ENCODE measurements around the gene MED28. TPM values are rescaled to one million over a fixed set of nuclear protein-coding genes. Genes with fewer than 3 reads are reported as not detected.
"Not testable (repeated sequence)": the region's sequence is repeated elsewhere in the genome, so short reads cannot be mapped to it uniquely, and the experiment has no call there.

MED28 gene
- total RNA-seq, 1 donor from 2014 or later = 30.7 TPM

DNA sequence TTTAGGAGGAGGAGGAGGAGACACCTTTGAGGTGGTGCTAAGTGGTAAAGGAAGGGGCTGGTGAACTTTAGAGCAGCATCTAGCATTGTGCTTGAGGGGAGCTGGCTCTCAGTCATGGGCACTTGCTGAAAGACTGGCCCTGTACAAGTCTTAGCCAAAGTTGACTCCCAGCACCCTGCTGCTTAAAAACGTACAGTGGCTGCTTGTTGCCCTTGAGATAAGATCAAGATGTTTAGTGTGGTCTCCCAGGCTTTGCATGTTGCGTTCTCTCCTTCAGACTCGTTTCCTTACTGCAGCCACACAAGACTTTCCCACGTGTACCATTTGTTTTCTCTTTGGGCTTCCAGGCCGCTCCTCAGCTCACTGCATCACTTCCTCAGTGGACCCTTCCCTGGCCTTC, 1.8 kb downstream of the MED28 start:
- no peak for DNase-seq (ENCODE audit: low spot score)

- no peak for DNase-seq (ENCODE audit: low spot score)
Observed at GRCh38 chr4:17618926-17619325, 4.5 kb downstream of the MED28 start.

DNA sequence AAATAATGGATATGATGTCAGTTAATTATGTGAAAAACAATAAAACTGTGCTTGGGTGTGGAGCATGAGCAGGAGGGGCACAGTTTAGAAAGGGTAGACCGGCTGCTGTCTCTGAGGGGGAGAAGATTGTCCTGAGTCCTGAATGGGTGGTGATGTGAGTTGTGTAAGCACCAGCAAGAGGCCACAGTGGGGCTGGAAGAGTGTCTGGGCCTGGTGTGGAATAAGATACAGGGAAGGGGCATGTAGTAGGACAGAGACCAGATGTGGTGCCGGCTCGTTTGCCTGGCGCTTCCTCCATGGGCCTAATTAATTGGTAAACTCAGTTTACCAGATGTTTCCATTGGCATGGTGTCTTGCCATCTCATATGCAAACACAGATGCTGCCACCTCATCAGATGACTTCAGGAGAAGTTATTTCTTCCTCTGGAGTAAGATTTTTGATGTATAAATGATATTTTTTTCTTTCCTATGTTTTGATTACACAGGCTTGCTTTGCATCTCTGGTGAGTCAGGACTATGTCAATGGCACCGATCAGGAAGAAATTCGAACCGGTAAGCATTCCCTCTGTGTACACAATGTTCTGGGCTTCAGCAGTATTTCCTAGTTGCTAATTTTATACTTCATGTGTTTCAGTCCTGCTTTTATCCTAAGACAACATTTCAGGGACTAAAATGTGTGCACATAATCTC, 5.1 kb downstream of the MED28 start:
- DNase-seq (ENCODE audit: low spot score) = no peak

DNA sequence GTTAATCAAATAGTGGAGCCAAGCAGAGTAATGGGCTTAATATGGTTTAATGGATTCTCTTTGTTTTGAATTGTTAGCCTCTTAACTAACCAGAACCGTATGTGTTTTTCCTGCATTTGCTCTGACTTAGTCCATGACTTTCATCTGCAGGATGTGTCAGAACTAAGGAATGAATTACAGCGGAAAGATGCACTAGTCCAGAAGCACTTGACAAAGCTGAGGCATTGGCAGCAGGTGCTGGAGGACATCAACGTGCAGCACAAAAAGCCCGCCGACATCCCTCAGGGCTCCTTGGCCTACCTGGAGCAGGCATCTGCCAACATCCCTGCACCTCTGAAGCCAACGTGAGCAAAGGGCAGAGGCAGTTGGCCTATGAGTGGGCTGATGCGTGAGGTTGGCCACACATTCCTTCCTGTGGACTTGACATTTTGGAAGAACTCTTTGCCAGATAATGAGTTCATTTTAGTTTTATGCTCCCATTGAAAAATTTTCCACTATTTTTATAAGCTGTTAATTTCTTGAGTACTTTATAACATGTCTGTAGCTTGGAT, 9.1 kb downstream of the MED28 start:
- DNase-seq (ENCODE audit: low spot score) = no peak

DNA sequence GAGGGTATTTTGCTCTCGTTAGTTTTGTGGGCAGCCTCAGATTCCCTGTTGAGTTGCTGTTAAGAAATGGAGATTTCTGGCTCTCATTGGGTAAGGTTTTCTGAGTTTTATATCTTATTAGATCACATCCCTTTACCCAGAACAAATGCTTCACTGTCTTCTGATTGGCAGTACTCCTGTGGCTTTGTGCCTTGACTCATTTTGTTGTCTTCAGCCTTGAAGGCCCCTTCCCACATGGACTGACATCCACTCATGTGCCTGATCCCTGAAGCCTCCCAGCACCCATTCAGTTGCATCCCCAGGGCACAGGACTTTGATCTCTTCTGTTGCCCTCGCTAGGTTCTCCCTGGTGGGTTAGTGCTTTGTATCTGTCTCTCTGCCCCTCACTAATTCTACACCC, 10.4 kb downstream of the MED28 start:
- DNase-seq (ENCODE audit: low spot score) = no peak

DNA sequence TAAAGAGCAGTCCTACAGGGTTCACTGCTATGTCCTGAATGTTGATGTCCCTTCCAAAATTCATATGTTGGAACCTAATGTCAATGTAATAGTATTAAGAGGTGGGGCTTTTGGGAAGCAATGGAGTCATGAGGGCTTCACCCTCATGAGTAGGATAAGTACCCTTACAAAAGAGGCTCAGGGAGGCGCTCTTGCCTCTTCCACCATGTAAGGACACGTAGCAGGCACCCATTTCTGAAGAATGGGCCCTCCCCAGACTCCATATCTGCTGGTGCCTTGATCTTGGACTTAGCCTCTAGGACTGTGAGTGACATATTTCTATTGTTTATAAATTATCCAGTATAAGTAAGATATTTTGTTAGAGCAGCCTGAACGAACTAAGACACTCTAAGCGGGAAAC, 15.8 kb downstream of the MED28 start:
- no peak for DNase-seq (ENCODE audit: low spot score)

DNA sequence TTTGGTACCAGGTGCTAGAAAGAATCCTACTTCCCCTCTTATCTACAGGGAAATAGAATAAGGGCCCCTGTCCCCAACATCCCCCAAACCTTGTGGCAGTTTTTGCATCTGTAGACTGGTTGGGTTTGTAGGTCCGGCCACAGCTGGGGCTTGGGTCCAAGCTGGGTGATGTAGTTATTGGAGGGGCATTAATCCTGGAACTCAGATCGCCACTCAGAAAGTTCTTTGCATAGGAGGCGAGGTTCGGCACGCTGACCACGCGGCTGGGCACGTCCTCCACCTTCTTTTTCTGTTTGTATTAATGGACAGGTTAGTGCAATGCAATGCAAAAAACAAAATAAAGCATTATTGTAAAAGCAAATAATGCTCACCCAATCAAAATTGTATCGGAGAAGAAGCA, 19.2 kb downstream of the MED28 start:
- peak; percentile 51 for DNase-seq (ENCODE audit: low spot score)

GRCh38 chr4:17635056-17635455, 20.6 kb downstream of the MED28 start:
- DNase-seq (ENCODE audit: low spot score) = no peak

GRCh38 chr4:17636341-17636695, 21.9 kb downstream of the MED28 start:
- DNase-seq (ENCODE audit: low spot score) = peak; percentile 87

DNA sequence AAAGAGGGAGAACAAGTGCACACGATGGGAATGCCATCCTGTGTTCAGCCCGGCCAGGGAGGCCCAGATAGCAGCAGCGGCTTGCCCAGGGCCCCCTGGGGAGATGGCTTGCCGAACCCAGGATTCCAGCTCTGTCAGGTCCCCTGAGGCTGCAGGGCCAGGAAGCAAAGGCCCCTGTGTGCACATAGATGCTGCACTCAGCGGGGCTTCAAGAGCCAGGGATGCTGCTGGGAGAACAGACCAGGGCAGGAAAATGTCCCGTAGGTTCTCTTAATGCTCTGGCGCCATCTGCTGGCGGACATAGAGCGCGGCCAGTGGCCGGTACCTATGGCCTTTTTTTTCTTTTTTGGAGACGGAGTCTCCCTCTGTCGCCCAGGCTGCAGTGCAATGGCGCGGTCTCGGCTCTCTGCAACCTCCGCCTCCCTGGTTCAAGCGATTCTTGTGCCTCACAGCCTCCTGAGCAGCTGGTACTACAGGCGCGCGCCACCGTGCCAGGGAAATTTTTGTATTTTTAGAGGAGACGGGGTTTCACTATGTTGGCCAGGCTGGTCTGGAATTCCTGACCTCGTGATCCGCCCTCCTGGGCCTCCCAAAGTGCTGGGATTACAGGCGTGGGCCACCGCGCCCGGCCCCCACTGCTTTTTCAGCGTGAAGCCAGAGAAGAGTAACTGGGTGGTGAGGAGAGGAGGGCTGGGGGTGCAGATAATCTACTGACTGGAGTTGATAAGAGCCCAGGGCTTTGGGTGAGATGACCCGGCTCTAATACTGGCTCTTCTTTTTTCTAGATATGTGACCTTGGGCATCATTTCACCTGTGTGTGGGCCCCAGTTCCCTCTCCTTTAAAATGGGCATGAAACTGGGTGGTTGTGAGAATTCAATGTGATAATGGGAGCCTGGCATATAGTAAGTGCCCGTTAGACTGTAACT, 22.5 kb downstream of the MED28 start:
- DNase-seq (ENCODE audit: low spot score) = peak; percentile 90

- DNase-seq (ENCODE audit: low spot score) = peak; percentile 79
Observed at GRCh38 chr4:17639136-17639535, 24.7 kb downstream of the MED28 start.

- DNase-seq (ENCODE audit: low spot score) = no peak
Observed at GRCh38 chr4:17642398-17642783, 27.9 kb downstream of the MED28 start.

- no peak for DNase-seq (ENCODE audit: low spot score)
Observed at GRCh38 chr4:17646693-17647092, 32.3 kb downstream of the MED28 start.

- no peak for DNase-seq (ENCODE audit: low spot score)
Observed at GRCh38 chr4:17647176-17647806, 32.9 kb downstream of the MED28 start.

GRCh38 chr4:17647927-17648326, 33.5 kb downstream of the MED28 start:
- no peak for DNase-seq (ENCODE audit: low spot score)

DNA sequence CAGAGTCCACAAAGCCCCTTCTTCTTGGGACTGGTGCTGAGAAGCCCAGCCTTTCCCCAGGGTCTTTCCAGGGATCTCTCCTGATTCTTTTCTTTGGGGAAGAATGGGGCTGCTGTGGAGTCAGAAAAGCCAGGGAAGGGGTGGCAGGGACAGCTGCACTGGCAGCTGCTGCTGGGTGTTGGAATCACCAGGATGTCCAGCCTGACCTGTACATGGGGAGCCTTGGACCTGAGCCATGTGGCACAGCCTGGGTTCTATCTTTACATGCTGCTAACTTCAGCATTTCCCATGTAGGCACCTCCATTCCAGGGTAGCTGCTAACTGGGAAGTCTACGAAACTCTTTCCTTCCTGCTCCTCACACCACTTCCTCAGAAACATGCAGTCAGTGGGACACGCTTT, 36.0 kb downstream of the MED28 start:
- no peak for DNase-seq (ENCODE audit: low spot score)

DNA sequence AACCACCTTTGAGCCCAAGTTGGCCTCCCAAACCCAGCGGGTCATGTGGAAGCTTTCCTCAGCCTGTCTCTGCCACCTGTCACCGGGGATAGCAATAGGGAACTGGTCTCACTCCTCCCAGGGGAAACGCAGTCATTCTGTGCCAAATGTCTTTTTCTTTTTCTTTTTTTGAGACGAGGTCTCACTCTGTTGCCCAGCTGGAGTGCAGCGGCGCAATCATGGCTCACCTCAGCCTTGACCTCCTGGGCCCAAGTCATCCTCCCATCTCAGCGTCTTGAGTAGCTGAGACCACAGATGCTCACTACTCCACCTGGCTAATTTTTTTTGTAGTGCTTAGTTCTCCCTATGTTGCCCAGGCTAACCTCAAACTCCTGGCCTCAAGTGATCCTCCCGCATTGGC, 40.3 kb downstream of the MED28 start:
- no peak for DNase-seq (ENCODE audit: low spot score)

DNA sequence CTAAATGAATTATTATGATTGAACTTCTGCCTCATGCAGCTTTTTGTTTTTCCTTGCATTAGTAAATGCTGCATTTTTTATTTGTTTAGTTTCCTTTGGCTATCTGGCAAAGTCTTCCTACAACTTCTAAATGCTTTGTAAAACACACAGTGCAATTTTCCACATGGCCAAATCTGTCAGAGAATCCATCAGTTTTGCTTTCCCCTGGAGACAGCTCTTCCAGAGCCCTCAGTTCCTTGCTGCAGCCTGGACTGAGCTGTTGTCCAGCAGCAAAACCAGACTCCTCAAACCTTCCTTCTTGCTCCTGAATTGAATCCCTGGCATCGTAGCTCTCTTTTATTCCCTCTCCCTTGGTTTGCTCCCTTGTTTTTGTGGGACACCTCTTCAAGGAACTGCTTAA, 42.6 kb downstream of the MED28 start:
- DNase-seq (ENCODE audit: low spot score) = no peak

DNA sequence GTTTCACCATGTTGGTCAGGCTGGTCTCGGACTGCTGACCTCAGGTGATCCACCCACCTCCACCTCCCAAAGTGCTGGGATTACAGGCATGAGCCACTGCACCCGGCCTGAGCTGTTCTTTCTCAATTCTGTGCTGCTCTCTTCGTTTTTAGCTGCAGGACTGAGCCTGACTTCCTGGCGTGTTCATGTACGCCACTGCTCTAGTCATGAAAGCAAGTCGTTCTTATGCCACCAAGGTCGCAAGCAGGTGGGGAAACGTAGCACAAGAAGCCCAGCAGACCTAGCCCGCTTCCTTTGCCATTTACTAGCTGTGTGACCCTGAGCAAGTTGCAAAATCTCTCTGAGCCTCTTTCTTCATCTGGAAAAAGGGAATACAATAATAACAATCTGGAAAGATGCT, 43.4 kb downstream of the MED28 start:
- no peak for DNase-seq (ENCODE audit: low spot score)

DNA sequence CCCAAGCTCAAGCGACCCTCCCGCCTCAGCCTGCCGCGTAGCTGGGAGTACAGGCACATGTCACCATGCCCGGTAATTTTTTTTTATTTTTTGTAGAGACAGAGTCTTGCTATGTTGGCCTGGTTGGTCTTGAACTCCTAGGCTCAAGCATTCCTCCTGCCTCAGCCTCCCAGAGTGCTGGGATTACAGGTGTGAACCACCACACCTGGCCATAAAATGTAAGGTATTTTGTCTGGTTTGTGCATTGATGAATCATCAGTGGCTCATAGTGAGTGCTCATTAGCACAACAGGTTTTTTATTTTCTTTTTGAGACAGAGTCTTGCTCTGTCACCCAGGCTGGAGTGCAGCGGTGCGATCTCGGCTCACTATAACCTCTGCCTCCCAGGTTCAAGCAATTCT, 44.8 kb downstream of the MED28 start:
- DNase-seq (ENCODE audit: low spot score) = not testable (repeated sequence)

DNA sequence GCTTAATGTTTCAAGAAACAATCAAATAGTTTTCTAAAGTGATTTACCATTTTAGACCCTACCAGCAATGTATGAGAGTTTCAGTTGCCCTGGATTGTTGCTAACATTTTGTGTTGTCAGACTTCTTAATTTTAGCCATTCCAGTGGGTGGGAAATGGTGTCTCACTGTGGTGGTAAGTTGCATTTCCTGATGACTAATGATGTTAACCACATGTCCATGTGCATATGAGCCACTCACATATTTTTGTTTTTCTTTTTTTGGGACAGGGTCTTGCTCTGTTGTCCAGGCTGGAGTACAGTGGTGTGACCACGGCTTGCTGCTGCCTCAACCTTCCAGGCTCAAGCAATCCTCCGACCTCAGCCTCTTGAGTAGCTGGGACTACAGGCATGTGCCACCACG, 48.3 kb downstream of the MED28 start:
- no peak for DNase-seq (ENCODE audit: low spot score)

GRCh38 chr4:17664755-17665154, 50.3 kb downstream of the MED28 start:
- no peak for DNase-seq (ENCODE audit: low spot score)
